Central memory CD8-positive, alpha-beta T cell (primary cell): ENCODE data around the gene SLC16A12.
"Not testable (repeated sequence)": the region's sequence is repeated elsewhere in the genome, so short reads cannot be mapped to it uniquely, and the experiment has no call there.

Experiments used
- ATAC-seq: fragments of 150-1000 bp; cut with Tn5 transposase; replicated peaks from 2 replicates; pipeline ENCODE4 v1.10.0; 2022; ENCODE audit warnings: mild to moderate bottlenecking, moderate FRiP score, moderate number of reproducible peaks; ENCODE audit not compliant: poor library complexity, severe bottlenecking; ENCODE audit errors: extremely low read depth
- DNase-seq, 2 donors: peaks; one replicate each; pipeline ENCODE4 v3.0.0; 2021; ENCODE audit warnings: low spot score in 2 of 2
- H3K27ac Mint-ChIP-seq: one replicate; pipeline ENCODE4 v1.8.0; 2022; ENCODE audit warnings: low read depth, mild to moderate bottlenecking, moderate library complexity, mixed read lengths
- H3K27me3 Mint-ChIP-seq: one replicate; pipeline ENCODE4 v1.8.0; 2022; ENCODE audit warnings: mixed read lengths
- H3K36me3 Mint-ChIP-seq: one replicate; pipeline ENCODE4 v1.8.0; 2022; ENCODE audit warnings: mild to moderate bottlenecking, moderate library complexity, mixed read lengths; ENCODE audit not compliant: insufficient read depth
- H3K4me1 Mint-ChIP-seq: one replicate; pipeline ENCODE4 v1.8.0; 2022; ENCODE audit warnings: mixed read lengths
- H3K4me3 Mint-ChIP-seq: one replicate; pipeline ENCODE4 v1.8.0; 2022; ENCODE audit warnings: mild to moderate bottlenecking, moderate library complexity, mixed read lengths
- H3K9me3 Mint-ChIP-seq: one replicate; pipeline ENCODE4 v1.8.0; 2022; ENCODE audit warnings: mixed read lengths

Gene SLC16A12

DNA sequence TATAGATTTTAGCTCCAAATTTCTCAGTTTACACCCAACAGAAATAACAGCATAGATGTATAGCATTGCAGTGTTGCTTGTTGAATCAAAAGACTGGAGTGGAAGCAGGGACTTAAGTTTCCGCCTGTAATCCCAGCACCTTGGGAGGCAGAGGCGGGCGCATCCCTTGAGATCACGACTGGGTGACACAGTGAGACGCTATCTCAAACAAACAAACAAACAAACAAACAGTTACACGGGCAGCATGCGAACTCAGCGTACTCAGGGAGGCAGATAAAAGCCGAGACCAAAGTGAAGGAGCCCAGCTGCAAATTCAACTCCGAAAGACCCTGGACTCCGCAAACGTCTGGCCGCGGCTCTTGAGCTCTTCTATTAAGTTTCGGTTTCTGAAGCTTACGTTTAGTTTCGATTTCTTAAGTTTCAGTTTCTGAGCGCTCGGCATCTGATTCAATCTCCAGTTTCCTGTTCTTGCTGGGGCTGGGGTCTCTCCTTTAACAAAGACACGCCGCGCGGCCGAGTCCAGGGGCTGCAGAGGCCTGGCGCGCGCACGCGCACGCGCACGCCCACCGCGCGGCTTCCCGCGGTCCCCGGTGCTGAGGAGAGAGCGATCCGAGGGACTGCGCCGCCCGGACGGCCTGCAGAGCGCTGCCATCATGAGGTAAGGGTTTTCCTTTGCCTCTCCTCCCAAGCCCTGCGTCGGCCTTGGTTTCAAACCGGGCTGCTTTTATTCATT lies 121.1 kb downstream of the SLC16A12 start, which contains the start of gene IFIT5:
TSS of gene IFIT5 (plus strand) at position 423 of the 733 bp plus-strand sequence. CDS start at position 654, 231 bp downstream.
- H3K27me3 Mint-ChIP-seq = no peaks in the 10 kb centered on the region
- peak within 1 kb of the TSS; percentile 93 for H3K4me3 Mint-ChIP-seq

DNA sequence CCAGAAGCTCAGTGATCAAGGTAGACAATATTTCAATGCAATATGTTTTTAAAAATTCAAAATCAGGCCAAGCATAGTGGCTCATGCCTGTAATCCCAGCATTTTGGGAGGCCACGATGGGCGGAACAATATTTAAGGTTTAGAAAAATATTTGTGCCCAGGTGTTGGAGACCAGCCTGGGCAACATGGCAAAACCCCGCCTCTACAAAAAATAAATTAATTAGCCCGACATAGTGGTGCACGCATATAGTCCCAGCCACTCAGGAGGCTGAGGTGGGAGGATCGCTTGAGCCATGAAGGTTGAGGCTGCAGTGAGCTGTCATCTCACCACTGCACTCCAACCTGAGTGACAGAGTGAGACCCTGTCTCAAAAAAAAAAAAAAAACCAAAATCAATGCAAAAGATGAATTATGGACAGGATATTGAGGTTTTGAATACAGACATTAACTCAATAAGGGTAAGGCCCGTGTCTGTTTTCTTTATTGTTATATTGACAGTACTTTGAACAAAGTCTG lies 121.9 kb downstream of the SLC16A12 start:
- Mint-ChIP-seq H3K4me3 (peak overlapping the region; percentile 93), H3K4me1 (peaks cover 48% of the 10 kb centered on the region), H3K27me3 (no peaks in the 10 kb centered on the region), H3K9me3 (no peaks in the 10 kb centered on the region), H3K36me3 (peaks cover 21% of the 10 kb centered on the region), H3K27ac (peak overlapping the region; percentile 96)
- ATAC-seq (no peak), DNase-seq (no peak)

More for the DNA sequence above, 121.1 kb downstream of the SLC16A12 start, which contains the start of gene IFIT5:
- Mint-ChIP-seq H3K9me3 (no peaks in the 10 kb centered on the region), H3K36me3 (peaks cover 21% of the 10 kb centered on the region), H3K4me1 (peaks cover 49% of the 10 kb centered on the region), H3K27ac (peak within 1 kb of the TSS; percentile 96)
- peak; percentile 78 for ATAC-seq
- DNase-seq = peak; percentile 60 to 64

DNA sequence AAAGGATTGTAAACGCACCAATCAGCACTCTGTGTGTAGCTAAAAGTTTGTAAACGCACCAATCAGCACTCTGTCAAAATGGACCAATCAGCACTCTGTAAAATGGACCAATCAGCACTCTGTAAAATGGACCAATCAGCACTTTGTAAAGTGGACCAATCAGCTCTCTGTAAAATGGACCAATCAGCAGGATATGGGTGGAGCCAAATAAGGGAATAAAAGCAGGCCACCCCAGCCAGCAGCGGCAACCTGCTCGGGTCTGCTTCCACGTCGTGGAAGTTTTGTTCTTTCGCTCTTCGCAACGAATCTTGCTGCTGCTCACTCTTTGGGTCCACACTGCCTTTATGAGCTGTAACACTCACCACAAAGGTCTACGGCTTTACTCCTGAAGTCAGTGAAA lies 123.1 kb downstream of the SLC16A12 start:
- not testable (repeated sequence) for DNase-seq, ATAC-seq, H3K9me3 Mint-ChIP-seq, H3K27me3 Mint-ChIP-seq
- Mint-ChIP-seq H3K27ac (peak overlapping the region; percentile 64), H3K36me3 (peaks cover 20% of the 10 kb centered on the region), H3K4me1 (peaks cover 37% of the 10 kb centered on the region), H3K4me3 (peak overlapping the region; percentile 7)

DNA sequence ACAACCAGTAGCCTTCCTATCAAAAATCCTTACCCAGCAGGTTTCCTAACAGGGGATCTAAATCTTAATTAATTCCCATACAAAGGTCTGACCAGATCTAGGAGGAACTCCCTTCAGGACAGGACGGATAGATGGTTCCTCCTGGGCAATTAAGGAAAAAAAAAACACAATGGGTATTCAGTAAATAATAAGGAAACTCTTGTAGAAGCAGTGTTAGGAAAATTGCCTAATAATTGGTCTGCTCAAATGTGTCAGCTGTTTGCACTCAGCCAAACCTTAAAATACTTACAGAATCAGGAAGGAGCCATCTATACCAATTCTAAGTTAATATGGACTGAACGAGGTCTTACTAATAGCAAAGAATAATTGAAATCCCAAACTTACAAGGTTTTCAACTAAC lies 124.3 kb downstream of the SLC16A12 start:
- H3K9me3 Mint-ChIP-seq, DNase-seq, ATAC-seq, H3K27me3 Mint-ChIP-seq, H3K4me3 Mint-ChIP-seq, H3K27ac Mint-ChIP-seq: not testable (repeated sequence)
- Mint-ChIP-seq H3K36me3 (peaks cover 19% of the 10 kb centered on the region), H3K4me1 (peaks cover 26% of the 10 kb centered on the region)

DNA sequence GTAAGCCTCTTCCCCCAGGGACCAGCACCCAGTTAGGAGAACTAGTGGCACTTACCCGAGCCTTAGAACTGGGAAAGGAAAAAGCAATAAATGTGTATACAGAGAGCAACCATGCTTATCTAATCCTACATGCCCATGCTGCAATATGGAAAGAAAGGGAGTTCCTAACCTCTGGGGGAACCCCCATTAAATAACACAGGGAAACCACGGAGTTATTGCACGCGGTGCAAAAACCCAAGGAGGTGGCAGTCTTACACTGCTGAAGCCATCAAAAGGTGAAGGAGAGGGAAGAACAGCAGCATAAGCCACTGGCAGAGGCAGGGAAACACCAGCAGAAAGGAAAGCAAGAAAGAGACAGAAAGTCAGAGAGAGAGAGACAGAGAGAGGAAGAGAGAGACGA lies 124.8 kb downstream of the SLC16A12 start:
- H3K27ac Mint-ChIP-seq, H3K4me3 Mint-ChIP-seq, ATAC-seq, H3K9me3 Mint-ChIP-seq, DNase-seq, H3K27me3 Mint-ChIP-seq: not testable (repeated sequence)
- Mint-ChIP-seq H3K36me3 (peaks cover 15% of the 10 kb centered on the region), H3K4me1 (peaks cover 20% of the 10 kb centered on the region)

DNA sequence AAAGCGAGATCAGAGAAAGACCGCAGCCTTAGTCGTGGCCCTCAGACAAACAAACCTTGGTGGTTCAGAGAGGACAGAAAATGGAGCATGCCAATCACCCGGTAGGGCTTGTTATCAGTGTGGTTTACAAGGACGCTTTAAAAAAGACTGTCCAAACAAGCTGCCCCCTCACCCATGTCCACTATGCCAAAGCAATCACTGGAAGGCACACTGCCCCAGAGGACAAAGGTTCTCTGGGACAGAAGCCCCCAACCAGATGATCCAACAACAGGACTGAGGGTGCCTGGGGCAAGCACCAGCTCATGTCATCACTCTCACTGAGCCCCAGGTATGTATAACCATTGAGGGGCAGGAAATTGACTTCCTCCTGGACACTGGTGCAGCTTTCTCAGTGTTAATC lies 126.1 kb downstream of the SLC16A12 start:
- not testable (repeated sequence) for DNase-seq, H3K4me3 Mint-ChIP-seq, H3K27ac Mint-ChIP-seq, H3K27me3 Mint-ChIP-seq, H3K9me3 Mint-ChIP-seq, H3K36me3 Mint-ChIP-seq, ATAC-seq
- peaks cover 16% of the 10 kb centered on the region for H3K4me1 Mint-ChIP-seq

DNA sequence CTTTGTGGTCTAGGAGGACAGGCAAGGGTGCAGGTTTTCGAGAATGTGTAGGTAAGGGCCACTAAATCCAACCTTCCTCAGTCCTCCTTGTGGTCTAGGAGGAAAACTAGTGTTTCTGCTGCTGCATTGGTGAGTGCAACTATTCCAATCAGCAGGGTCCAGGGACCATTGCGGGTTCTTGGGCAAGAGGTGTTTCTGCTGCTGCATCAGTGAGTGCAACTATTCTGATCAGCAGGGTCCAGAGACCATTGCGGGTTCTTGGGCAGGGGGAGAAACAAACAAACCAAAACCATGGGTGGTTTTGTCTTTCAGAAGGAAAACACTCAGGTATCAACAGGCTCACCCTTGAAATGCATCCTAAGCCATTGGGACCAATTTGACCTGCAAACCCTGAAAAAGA lies 127.6 kb downstream of the SLC16A12 start:
- not testable (repeated sequence) for H3K27ac Mint-ChIP-seq, DNase-seq, H3K4me3 Mint-ChIP-seq, H3K27me3 Mint-ChIP-seq, H3K9me3 Mint-ChIP-seq, H3K36me3 Mint-ChIP-seq, ATAC-seq
- peaks cover 14% of the 10 kb centered on the region for H3K4me1 Mint-ChIP-seq

DNA sequence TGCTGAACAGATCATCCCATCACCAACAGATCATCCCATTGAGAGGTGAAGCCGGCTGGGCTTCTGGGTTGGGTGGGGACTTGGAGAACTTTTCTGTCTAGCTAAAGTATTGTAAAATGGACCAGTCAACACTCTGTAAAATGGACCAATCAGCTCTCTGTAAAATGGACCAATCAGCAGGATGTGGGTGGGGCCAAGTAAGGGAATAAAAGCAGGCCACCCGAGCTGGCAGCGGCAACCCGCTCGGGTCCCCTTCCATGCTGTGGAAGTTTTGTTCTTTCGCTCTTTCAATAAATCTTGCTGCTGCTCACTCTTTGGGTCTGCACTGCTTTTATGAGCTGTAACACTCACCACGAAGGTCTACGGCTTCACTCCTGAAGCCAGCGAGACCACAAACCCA lies 129.2 kb downstream of the SLC16A12 start:
- H3K36me3 Mint-ChIP-seq, DNase-seq, H3K27me3 Mint-ChIP-seq, H3K9me3 Mint-ChIP-seq, ATAC-seq, H3K27ac Mint-ChIP-seq, H3K4me3 Mint-ChIP-seq: not testable (repeated sequence)
- peaks cover 14% of the 10 kb centered on the region for H3K4me1 Mint-ChIP-seq

DNA sequence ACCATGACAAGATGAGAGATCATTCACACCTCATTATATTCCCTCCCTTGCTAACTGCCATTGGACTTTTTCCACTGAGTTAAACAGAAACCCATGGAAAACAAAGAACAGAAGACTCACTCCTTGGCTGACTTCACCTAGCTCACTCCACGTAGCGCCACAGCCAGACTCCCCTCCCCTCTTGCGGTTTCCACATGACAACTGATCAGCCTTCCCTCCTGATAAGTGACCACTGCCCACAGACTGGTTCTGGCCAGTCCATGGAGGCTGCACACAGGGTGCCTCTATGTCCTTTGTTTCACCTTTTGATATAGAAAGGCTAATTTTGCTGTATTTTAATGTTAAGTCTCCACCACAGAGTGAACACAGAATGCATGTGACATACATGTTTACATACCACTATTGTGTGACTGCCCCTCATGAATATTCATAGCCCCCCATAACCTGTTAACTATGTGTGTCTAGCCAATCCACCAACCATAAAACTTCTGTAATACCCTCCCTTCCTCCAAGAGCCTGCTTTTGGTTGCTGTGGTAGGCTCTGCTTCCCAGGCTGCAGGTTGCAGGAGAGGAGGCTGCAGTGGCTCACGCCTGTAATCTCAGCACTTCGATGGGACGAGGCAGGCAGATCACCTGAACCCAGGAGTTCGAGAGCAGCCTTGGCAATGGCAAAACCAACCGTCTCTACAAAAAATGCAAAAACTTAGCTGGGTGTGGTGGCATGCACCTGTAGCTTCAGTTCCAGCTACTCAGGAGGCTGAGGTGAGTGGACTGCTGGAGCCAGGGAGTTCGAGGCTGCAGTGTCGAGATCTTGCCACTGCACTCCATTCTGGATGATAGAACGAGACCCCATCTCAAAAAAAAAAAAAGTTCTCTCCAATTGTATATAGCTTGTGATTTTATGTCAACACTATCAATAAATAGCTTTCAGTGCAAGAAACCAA lies 131.0 kb downstream of the SLC16A12 start:
- no peaks in the 10 kb centered on the region for H3K27me3 Mint-ChIP-seq
- H3K4me3 Mint-ChIP-seq = no peak overlapping the region
- peaks cover 6% of the 10 kb centered on the region for H3K4me1 Mint-ChIP-seq
- no peak for ATAC-seq
- no peaks in the 10 kb centered on the region for H3K36me3 Mint-ChIP-seq
- DNase-seq = no peak
- no peak overlapping the region for H3K27ac Mint-ChIP-seq
- no peaks in the 10 kb centered on the region for H3K9me3 Mint-ChIP-seq

DNA sequence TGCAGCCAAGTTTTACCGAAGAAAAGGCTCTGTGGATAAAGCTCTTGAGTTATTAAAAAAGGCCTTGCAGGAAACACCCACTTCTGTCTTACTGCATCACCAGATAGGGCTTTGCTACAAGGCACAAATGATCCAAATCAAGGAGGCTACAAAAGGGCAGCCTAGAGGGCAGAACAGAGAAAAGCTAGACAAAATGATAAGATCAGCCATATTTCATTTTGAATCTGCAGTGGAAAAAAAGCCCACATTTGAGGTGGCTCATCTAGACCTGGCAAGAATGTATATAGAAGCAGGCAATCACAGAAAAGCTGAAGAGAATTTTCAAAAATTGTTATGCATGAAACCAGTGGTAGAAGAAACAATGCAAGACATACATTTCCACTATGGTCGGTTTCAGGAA lies 132.4 kb downstream of the SLC16A12 start:
- Mint-ChIP-seq H3K9me3 (no peaks in the 10 kb centered on the region), H3K27me3 (no peaks in the 10 kb centered on the region)
- ATAC-seq = no peak

DNA sequence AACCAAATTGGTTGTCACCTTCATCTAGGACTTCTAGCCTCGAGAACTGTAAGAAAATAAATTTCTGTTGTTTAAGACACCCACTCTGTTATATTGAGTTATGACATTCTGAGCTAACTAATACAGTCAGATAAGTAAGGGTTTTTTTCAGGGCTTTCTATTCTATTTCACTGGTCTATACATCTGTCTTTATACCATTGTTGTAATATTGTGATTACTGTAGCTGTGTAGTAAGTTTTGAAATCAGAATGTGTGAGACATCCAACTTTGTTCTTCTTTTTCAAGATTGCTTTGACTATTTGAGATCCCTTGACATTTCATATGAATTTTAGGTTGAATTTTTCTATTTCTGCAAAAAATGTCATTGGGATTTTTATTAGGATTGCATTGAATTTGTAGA lies 135.4 kb downstream of the SLC16A12 start:
- H3K9me3 Mint-ChIP-seq = no peaks in the 10 kb centered on the region
- peaks cover 20% of the 10 kb centered on the region for H3K4me1 Mint-ChIP-seq
- H3K27me3 Mint-ChIP-seq = no peaks in the 10 kb centered on the region
- H3K36me3 Mint-ChIP-seq = no peaks in the 10 kb centered on the region
- no peak overlapping the region for H3K27ac Mint-ChIP-seq
- ATAC-seq = no peak
- no peak overlapping the region for H3K4me3 Mint-ChIP-seq
- DNase-seq = no peak

More for the DNA sequence above, 132.4 kb downstream of the SLC16A12 start:
- no peak overlapping the region for H3K4me3 Mint-ChIP-seq
- no peaks in the 10 kb centered on the region for H3K36me3 Mint-ChIP-seq
- H3K4me1 Mint-ChIP-seq = peaks cover 14% of the 10 kb centered on the region
- no peak for DNase-seq
- H3K27ac Mint-ChIP-seq = no peak overlapping the region

DNA sequence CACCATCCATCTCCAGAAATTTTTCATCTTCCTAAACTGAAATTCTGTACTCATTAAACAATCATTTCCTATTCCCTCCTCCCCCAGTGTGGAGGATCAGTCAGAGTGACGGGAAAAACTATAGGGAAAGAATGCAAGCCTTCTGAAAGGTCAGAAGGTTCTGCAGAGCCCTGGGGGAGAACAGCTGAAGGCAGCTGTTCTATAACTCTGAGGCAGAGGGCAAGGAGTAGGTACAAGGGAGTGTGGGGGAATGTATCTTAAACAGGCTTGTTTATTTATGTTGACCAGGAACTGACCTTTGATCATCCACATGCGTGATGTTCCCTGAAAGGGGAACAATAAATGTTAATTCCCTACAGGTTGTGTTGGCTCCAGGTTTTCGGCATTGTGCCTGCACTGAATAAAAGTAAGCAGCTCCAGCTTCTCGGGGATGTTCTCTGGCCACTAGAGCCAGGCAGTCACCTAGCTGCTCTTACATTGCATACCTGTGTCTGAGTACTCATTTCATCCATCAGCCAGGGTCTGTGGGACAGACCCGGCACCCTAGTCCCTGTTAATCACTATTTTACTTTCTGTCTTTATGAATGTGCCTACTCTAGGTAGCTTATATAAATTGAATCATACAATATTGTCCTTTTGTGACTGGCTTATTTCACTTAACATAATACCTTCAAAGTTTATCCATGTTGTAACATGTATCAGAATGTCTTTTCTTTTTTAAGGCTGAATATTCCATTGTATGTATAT lies 137.2 kb downstream of the SLC16A12 start:
- ATAC-seq (no peak), DNase-seq (no peak)
- Mint-ChIP-seq H3K27ac (no peak overlapping the region), H3K9me3 (no peaks in the 10 kb centered on the region), H3K4me3 (no peak overlapping the region), H3K4me1 (peaks cover 17% of the 10 kb centered on the region), H3K36me3 (no peaks in the 10 kb centered on the region), H3K27me3 (no peaks in the 10 kb centered on the region)
